GM18861 (cell line): Measurements from ENCODE around the gene GDI1.

Source experiments
- ATAC-seq: cut with Tn5 transposase; IDR thresholded peaks from one replicate; pipeline ENCODE4 v1.9.1; 2021; ENCODE audit not compliant: unreplicated experiment

GDI1 gene

DNA sequence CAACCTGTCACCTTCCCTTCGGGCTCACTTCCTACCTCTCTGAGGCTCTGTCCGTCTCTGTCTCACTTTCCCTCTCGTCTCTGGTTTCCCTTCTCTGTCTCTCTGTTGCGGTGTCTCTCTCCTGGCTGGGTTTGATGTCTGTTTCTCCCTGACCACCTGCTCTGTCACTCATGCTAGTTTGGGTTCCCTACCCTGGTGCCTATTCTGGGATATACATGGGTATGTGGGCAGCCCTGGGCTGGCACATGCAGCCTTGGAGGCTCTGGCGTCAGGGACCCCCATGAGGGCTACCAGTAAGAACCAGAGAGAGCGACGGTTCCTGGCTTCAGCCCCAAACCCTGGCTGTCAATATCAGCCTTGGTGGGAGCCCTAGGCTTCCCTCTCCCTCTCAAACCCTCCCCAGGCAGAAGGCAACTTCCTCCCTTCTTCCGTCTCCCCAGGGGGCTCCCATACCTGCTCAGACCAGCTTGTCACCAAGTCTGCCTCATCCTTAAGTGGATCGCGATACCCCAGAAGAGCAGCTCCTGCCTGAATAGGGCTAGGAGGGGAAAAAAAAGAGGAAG is 28.2 kb upstream of the GDI1 start:
- no peak for ATAC-seq

DNA sequence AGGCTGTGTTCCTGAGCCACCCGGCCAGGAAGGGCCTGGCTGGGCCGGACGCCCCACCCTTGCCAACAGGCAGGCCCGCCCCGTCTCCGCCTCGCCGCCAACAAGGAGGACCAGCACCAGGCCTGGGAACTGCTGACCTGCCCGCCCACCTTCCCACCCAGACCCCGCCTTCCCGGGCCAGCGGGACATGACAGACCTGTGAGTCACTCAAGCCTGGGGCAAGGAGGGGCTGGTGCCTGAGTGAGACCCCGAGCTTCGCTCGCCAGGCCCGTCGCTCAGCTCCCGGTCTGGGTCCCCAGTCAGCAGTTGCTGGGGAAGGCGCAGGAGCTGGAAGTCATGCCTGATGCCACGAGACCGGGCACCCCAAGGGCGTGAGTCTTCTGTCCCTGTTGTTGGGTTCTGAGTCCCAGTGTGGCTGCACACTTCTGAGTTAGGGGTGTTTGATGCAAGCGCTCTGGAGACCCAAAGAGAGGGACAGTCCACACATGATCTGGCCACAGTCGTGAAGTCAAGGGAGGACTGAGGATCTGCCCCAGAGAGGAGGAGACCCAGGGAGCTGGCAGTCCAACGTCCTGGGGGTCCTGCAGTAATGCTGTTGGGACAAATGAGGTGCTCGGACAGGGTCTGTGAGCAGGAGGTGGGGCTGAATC is 27.6 kb upstream of the GDI1 start, which contains the start of gene DNASE1L1:
TSS of gene DNASE1L1 (minus strand) at position 33 of the 650 bp plus-strand sequence. CDS start 3,686 bp downstream, outside the sequence.
- peak; percentile 29 for ATAC-seq

DNA sequence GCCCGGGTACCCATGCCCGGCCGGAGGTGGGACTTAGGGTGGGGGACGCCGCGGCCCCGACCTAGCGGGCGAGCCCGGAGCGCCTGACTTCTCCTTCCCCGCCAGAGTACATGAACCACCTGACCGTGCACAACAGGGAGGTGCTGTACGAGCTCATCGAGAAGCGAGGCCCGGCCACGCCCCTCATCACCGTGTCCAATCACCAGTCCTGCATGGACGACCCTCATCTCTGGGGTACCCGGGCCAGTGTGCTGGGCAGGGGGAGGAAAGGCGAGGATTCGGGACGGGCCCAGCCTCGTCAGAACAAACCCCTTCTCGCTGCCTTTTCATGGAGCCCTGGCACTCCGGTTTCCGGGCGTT is 25.0 kb upstream of the GDI1 start:
- ATAC-seq, result no peak

DNA sequence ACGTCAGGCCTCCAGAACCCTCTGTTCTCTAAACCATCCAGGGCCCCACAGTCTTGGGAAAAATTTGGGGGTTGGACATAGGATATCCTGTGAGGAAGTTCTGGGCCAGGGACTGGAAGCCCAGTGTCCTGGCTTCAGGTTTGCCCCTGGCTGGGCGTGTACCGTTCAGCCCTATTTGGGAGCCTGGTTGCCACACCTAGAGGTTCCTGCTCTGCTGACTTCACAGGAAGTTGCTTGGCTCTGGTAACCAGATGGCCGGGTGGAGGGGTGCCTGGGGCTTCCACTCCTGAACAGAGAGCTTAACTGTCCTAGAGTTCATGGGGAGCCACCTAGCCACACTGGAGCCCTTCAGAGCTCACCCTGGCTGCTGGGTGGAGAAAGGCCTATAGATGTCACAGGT is 24.5 kb upstream of the GDI1 start:
- no peak for ATAC-seq

DNA sequence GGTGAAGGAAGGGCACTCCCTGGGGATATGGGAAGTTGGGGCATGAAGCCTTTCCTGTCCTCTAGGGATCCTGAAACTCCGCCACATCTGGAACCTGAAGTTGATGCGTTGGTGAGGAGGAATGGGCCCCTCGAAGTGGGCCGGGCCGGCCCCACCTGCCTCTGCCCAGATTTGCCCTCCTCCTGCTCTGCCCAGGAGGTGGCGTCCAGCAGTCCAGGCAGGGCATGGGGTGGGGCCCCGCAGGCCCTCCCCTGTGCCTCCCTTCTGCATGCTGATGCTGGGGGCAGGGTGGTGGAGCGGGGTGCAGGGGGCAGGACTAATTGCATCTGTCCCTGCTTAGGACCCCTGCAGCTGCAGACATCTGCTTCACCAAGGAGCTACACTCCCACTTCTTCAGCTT is 23.8 kb upstream of the GDI1 start:
- no peak for ATAC-seq

DNA sequence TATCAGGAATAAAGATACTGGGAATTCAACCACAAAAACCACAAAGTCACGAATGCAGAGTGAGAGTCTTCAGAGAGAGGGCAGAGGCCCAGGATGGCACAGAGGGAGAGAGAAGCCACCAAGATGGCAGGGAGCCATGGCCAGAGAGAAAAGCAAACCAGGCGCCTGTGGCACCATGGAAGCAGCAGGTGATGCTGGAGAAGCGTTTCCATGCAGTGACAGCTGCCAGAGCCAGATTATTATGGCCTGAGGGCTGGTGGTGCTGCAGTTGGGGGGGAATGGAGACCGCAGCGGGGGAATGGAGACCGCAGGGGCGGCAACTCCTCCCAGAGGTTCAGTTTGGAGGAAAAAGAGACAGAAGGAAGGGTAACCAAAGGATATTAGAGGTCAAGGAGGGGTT is 19.8 kb upstream of the GDI1 start:
- no peak for ATAC-seq

DNA sequence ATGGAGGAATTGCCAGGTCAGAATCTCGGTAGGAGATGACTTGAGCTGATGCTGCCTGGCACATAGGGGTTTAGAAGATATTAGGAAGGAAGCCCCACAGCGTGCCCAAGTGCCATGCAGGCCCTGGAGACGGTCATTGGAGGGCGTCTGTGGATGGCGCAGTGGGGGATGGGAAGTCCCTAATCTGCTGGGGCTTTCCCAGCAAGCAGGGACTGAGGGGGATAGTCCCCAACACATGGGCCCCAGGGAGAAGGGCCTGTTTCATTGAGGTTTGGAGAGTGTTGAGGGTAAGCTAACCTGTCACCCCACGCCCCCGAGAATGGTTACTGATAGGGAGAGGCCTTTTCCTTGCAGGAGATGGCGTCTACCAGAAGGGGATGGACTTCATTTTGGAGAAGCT is 17.8 kb upstream of the GDI1 start:
- no peak for ATAC-seq

DNA sequence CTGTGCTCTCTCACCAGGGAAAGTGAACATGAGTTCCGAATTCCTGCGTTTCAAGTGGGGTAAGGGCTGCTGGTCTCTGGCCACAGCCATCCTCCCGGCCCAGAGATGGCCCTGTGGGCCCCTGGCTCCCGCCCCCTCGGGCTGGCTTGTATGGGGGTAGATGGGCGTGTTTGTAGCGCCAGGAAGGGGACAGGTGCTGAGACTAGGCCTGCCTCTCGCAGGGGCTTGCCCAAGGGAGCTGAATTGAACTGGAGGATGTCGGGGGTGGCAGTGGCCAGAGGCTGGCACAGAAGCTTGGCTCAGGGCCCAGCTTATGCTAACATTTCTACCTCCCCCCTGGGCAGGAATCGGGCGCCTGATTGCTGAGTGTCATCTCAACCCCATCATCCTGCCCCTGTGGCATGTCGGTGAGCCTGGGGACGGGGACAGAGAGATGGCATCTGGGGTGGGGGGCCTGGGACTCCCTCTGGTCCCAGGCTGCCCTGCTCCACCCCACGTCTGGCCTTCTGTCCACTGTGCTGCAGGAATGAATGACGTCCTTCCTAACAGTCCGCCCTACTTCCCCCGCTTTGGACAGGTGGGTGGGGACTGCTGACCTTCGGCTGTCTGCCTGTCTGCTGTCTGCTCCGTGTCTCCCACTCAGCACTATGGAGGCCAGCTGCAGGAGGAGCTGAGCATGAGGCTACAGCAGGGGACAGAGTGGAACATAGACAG is 17.1 kb upstream of the GDI1 start:
- ATAC-seq, result no peak

DNA sequence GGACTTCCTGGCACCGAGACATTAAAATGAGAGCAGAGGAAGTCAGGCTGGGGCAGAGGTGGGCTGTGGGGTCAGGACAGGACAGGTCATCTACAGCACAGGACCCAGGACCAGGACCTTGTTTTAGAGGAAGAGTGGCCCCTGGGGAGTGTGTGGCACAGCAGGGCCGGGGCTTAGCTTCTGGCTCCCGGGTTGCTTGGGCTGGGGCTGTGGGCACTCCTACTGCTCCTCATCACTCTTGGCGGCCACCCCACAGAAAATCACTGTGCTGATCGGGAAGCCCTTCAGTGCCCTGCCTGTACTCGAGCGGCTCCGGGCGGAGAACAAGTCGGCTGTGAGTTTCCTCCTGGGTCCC is 16.6 kb upstream of the GDI1 start:
- no peak for ATAC-seq

DNA sequence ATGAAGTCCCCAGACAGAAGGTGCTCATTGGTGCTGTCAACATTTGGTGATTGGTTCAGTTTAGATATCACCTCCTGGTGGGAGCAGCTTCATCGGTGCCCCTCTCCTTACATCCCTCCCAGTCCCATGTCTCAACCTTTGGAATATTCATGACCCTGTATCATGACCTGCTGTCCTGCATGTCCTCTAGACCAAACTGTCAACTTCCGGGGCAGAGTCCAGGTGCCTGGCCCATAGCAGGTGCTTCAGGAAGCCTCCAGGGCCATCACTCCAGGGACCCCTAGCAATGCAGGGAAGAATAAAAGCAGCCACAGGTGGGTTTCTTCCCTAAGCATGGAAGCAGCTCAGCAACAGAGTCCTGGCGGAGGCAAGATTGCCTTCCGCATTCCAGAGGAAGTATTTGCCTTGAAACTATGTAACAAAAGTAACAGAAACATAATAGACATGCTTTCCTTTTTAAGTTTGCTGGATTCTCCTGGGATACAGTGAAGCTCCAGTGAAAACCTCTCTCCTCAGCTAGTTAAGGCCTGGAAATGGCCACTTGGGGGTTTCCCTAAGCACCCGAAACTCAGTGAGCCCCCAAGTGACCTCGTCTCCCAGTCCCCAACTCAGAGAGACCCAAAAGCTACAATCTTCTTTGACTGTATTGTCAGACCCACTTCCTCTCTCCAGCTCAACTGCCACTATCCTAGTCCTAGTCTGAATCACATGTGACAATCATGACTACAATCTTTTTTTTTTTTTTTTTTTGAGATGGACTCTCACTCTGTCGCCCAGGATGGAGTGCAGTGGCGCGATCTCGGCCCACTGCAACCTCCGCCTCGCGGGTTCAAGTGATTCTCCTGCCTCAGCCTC is 9.8 kb upstream of the GDI1 start:
- ATAC-seq, result no peak

DNA sequence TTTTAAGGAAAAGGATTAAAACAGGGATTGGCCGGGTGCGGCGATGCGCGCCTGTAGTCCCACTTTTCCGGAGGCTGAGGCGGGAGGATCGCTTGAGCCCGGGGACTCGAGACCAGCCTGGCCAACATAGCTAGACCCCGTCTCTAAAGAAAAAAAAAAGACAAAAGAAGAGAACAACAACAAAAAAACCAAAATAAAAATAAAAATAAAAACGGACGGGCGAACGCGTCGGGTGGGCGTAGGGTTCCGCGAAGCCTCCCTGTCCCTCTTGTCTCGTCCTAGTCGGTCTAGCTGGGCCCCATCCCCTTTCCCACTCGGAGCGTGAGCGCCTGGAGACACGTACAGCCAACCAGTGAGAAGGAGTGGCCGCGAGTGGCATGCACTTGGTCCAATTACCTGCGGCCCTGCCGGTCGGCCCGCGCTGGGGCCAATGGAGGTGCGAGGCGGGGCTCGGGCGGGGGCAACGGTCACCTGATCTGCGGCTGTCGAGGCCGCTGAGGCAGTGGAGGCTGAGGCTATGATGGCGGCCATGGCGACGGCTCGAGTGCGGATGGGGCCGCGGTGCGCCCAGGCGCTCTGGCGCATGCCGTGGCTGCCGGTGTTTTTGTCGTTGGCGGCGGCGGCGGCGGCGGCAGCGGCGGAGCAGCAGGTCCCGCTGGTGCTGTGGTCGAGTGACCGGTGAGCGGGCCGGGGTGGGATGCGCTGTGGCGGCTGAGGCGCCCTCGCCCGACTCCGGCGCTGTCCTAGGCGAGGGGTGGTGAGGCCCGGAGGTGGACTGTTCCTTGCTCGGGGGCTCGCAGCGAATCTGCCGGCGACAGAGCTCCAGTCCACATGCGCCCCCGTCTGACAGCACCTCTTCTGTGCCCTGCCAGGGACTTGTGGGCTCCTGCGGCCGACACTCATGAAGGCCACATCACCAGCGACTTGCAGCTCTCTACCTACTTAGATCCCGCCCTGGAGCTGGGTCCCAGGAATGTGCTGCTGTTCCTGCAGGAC is 8.5 kb upstream of the GDI1 start, which contains the start of gene ATP6AP1:
TSS of gene ATP6AP1 (plus strand) at position 502 of the 996 bp plus-strand sequence. CDS start at position 518, 16 bp downstream.
- ATAC-seq, result peak; percentile 95

DNA sequence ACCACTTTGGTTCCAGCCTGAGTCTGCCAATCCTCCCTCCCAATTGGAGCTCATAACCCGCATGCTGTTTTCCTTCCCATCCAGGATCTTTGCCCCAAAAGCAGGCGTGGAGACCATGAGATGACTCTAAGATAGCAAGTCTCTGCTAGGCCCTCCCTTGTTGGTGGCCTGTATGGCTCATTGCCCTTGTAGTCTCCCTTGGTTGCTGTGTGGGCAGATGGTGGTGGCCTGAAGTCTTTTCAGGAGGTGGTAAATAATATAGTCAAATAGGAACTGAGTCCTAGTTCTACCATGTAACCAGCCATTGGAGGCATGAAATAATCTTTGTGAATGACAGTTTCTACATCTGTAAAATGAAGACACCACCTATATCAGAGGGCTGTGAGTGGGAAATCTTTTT is 7.2 kb upstream of the GDI1 start:
- ATAC-seq, result no peak

DNA sequence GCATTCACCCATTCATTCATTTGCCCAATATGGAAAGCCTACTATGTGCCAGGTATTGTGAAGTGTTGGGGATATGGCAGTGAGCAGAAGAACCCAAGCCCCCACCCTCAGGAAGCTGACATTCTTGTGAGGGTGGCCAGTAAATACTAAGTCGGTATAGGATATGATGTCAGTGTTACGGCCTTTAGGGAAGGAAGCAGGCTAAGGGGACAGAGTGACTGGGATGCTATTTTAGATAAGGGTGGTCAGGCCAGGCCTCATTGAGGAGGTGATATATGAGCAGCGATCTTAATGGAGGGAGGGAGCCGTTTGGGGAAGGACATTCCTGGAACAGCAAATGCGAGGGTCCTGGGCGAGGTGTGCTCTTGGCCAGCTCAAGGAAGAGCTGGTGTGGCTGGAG is 6.5 kb upstream of the GDI1 start:
- ATAC-seq, result no peak

DNA sequence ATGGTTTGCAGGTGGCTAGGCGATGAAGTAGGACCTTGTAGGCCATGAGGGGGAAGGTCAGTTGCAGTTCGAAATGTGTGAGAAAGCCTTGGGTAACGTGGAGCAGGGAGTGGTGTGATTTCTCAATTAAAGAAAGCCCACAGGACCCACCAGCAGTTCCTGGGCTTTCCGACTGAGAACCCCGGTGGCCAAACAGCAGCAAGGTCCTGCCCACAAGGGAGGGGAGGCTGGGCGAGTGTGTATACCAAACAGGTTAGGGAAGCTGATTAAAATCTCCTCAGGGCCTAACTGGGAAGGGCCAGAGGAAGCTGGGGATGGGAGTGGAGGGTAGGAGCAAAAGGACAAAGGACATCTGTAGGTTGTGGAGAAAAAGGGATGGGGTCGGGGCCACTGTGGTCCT is 6.0 kb upstream of the GDI1 start:
- no peak for ATAC-seq

DNA sequence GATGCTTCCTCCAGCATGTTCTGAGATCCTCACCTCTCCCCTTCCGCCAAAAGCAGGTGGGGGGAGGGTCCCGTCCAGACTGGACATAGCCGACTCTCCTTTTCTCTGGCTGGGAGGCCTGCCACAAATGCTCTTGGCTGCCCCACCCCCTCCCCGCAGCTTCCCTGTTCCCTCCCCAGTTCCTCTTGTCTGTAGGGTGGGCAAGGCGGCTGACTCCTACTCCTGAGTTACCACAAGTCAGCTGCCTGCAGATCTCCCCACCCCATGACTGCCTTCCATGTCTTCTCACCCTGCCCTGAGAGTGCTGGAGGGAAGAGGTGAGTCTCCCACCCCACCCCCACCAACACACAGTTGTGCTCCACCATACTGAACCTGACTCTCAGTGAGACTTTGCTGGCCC is 5.6 kb upstream of the GDI1 start:
- ATAC-seq, result no peak

DNA sequence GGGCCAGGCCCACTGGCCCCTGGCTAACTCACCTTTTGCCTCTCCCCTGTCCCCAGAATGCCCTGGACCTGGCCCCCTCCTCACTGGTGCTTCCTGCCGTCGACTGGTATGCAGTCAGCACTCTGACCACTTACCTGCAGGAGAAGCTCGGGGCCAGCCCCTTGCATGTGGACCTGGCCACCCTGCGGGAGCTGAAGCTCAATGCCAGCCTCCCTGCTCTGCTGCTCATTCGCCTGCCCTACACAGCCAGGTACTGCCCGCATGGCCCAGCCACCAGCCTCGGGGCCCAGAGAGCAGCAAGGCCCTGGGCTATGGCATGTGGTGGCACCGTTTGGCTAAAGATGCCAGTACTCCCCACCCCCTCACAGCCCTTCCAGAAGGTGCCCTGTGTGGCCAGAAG is 4.7 kb upstream of the GDI1 start:
- no peak for ATAC-seq

DNA sequence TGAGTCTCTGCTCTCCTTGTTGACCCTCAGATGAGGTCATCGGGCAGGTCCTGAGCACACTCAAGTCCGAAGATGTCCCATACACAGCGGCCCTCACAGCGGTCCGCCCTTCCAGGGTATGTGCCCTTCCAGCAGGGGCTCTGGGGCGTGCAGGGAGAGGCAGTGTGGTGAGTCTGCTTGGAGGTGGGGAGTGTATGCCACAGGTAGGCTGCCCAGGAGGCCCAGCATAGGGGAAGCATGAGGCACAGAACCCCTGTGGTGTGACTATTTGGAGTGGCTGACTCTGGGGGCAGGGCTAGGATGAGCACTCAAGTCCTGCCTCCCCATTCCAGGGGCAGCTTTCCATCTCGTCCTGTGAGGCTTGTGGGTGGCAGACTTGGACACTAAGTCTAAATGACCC is 3.3 kb upstream of the GDI1 start:
- no peak for ATAC-seq

DNA sequence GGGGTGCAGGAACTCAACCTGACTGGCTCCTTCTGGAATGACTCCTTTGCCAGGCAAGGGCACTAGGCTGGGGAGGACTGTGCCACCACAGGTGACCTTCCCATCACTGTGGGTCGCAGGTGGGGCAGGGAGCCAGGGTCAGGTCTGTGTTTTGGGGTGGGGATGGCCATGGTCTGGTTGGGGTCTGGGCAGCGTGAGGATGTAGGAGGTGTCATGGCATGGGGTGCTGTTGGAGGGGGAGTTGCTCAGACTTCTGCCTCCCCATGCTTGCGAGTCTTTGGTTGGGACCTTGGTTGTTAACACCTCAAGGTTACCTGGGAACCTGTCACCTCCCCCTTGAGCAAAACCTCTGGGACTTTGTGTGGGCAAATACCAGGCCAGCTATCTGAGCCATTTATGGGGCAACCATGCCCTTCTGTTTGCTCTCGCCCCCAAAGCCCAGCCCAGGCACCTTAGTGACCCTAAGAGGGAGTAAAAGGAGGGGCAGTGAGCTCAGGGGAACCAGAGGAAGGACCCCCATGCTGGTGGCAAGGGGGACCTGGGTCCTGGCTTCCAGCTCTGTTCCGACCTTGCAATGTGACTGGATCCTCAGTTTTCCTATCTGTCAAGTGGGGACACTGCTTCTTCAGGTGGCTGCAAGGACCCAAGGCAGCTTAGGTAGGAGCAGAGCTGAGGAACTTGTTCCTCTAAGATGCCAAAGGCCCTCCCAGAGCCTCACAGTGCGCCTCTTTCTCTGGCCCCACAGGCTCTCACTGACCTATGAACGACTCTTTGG is 2.4 kb upstream of the GDI1 start:
- ATAC-seq, result no peak

DNA sequence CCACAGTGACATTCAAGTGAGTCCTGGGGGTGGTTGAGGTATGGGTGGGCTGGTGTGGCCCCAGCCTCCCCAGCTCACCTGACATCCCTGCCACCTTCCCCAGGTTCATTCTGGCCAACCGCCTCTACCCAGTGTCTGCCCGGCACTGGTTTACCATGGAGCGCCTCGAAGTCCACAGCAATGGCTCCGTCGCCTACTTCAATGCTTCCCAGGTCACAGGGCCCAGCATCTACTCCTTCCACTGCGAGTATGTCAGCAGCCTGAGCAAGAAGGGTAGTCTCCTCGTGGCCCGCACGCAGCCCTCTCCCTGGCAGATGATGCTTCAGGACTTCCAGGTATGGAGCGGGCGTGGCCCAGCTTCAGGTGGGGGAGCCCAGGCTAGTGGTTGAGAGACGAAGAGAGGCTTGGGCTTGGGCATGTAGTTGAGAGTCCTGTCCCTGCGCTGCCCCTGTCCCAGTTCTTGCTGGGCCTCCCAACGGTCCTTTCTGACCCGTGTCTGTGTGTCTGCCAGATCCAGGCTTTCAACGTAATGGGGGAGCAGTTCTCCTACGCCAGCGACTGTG is 1.7 kb upstream of the GDI1 start:
- no peak for ATAC-seq
